Body of pancreas (tissue), 4 donors: ENCODE results near the gene CDT1. TPM values are rescaled to one million over a fixed set of nuclear protein-coding genes. Genes with fewer than 3 reads are reported as not detected.

Experiments used
- ATAC-seq: fragments of 150-250 bp; one replicate; pipeline ENCODE4 v1.9.1; 2016
- DNase-seq, 4 donors: peaks; one replicate each; pipeline ENCODE4 v3.0.0-alpha.2; 2019
- H3K27ac ChIP-seq, 4 donors: fragments of 200-600 bp; sonication (generic); 1 replicate in 3 of 4; 2 replicates in 1 of 4; pipeline versions ENCODE4 v1.5.1 to v1.6.1; 2016 to 2019; ENCODE audit warnings: mild to moderate bottlenecking in 1 of 4, mixed read lengths in 1 of 4, moderate library complexity in 1 of 4
- H3K27me3 ChIP-seq, 2 donors: fragments of 200-600 bp; sonication (generic); one replicate each; pipeline ENCODE4 v1.6.0; 2016; ENCODE audit warnings: mild to moderate bottlenecking in 1 of 2
- H3K36me3 ChIP-seq, 2 donors: fragments of 200-600 bp; sonication (generic); replicated peaks in 1 of 2; 2 replicates each; pipeline ENCODE4 v1.5.1; 2016; ENCODE audit warnings: low read depth in 2 of 2; ENCODE audit not compliant: insufficient read depth in 1 of 2
- H3K4me1 ChIP-seq: fragments of 200-600 bp; sonication (generic); one replicate; pipeline ENCODE4 v1.6.0; 2016
- H3K4me3 ChIP-seq, 2 donors: fragments of 200-600 bp; sonication (generic); 1 replicate in 1 of 2; 2 replicates in 1 of 2; pipeline ENCODE4 v1.5.1; 2016 to 2019
- H3K9me3 ChIP-seq, 3 donors: fragments of 200-600 bp; sonication (generic); 1 replicate in 2 of 3; 2 replicates in 1 of 3; pipeline ENCODE4 v1.5.1; 2016
- CTCF ChIP-seq, 7 experiments: fragments of 450-650 bp in 4 of 7; fragments of 200-600 bp in 3 of 7; sonication (generic) in 3 of 7; IDR thresholded peaks; one replicate each; pipeline ENCODE4 v1.5.1; 2016 to 2019; ENCODE audit warnings: antibody characterized with exemption in 7 of 7
- POLR2A ChIP-seq, 3 donors: fragments of 450-650 bp; IDR thresholded peaks; one replicate each; pipeline ENCODE4 v1.6.1; 2016; ENCODE audit warnings: antibody characterized with exemption in 3 of 3, mild to moderate bottlenecking in 2 of 3
- WGBS, 2 donors: methylation state at CpG; one replicate each; pipeline ENCODE4 v1.1.5; 2017; 5-methylcytosine and 5-hydroxymethylcytosine counted together
- intact Hi-C: fragments of 100-400 bp; cut with DNase I; formaldehyde crosslinking; loops from one replicate; pipeline ENCODE4 v1.15.1; 2023
- total RNA-seq, 2 donors: library from RNA; depleted of rRNA; stranded (reverse); fragments of >200 nt; gene quantifications; one replicate each; pipeline ENCODE4 v1.1.0, GENCODE V29; 2016

The CDT1 gene
- total RNA-seq, 2 donors from 2014 or later: 7.6 TPM; not detected in 1

DNA sequence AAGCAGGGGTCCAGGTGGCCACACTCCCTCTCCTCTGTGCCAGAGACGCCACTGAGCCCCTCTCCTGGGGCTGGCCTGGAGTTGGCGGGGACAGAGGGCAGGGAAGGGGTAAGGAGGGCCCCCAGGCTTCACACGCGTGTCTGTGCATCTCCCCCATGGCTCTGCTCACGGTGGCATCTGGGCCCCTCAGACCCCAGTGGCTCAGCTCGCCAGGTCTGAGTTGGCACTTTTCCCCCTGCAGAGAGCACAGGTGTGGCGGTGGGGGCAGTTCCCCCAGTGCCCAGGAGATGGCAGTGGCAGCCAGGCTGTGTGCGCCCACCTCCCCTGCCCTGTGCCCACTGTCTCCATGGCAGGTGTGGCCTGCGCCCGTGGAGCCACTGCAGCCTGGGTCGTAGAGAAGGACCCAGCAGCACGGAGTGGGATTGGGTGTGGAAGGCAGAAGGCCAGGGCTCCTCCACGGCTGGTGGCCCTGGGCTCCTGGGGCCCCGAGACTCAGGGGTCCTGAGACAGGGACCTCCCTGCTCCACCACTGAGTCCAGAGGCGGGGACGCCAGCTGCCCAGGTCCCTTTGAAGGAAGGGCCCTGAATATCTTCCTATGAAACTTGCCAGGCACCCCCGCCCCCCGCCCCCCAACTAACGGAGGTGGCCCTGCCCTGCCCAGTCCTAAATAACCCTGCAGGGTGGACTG, 12.5 kb downstream of the CDT1 start:
- WGBS, 2 donors: 21% methylated on average over 14 of the region's 19 CpGs; no CpG with 5 or more reads in 1 of the 2 donors
- Histone ChIP-seq H3K9me3 (no peaks in the 10 kb centered on the region), H3K4me1 (peaks cover 20% of the 10 kb centered on the region), H3K27ac (no peak overlapping the region), H3K4me3 (no peak overlapping the region), H3K36me3 (no peaks in the 10 kb centered on the region), H3K27me3 (no peaks in the 10 kb centered on the region)
- peak; percentile 57 to 69 (median 60) for DNase-seq
- no peak for ATAC-seq
- peak; percentile 66 to 83 (median 79) for TF ChIP-seq CTCF (IDR thresholded peaks at IDR 0.05)
- TF ChIP-seq POLR2A (IDR thresholded peaks at IDR 0.05): no peak
- intact Hi-C loops: loop anchor here (10.0 kb wide), 1 partner anchor 399 kb away; the partner anchor contains the start of gene ZNF778

DNA sequence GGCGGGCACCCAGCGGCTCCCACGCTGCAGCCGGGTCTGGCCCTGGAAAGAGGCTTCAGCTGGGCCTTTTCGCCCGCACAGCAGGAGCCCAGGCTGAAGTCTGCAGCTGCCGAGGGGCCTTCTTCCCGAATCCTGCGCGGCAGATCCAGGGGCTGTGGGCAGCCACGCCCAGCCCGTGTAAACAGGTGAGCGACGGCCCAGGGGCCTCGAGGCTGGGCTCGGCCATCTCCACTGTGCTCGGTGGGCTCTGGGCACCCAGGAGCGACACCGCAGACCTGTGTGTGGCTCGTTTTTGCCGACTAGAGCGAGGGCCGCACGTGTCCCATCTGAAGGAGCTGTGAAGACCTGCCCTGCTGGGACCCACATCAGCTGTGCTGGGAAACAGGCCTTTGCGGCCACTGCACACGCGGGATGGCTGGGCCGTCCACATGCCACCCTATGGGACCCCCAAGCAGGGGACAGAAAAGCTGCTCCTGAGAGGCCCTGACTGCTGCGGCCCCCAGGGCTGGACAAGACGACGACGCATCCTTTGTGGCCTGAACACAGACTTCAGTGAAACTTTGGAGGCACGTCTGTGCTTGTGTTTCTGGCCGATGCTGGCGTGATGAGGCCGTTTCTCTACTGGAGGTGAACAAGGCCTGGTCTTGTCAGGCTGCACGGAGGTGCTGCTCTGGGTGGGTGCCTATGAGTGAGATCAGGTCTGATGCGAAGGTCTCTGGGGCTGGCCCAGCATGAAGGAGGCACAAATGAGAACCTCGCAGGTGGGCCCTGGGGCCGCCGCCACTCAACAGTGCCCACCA, 13.3 kb downstream of the CDT1 start:
- Histone ChIP-seq H3K36me3 (peaks cover 0 to under 1% of the 10 kb centered on the region in 2 donors), H3K9me3 (no peaks in the 10 kb centered on the region), H3K4me1 (peaks cover 15% of the 10 kb centered on the region), H3K4me3 (no peak overlapping the region), H3K27me3 (no peaks in the 10 kb centered on the region), H3K27ac (no peak overlapping the region)
- TF ChIP-seq POLR2A (IDR thresholded peaks at IDR 0.05): no peak
- TF ChIP-seq CTCF (IDR thresholded peaks at IDR 0.05): no peak
- WGBS, 2 donors: 75 to 76% methylated on average over 14 to 38 of the region's 41 CpGs
- intact Hi-C loops: loop anchor here (10.0 kb wide), 1 partner anchor 398 kb away; the partner anchor contains the start of gene ZNF778
- no peak for ATAC-seq
- no peak for DNase-seq

- Histone ChIP-seq H3K4me3 (no peak overlapping the region), H3K27ac (no peak overlapping the region), H3K9me3 (no peaks in the 10 kb centered on the region), H3K27me3 (no peaks in the 10 kb centered on the region), H3K36me3 (peaks cover 0 to 4% of the 10 kb centered on the region in 2 donors), H3K4me1 (peaks cover 5% of the 10 kb centered on the region)
- TF ChIP-seq CTCF (IDR thresholded peaks at IDR 0.05) (no peak), POLR2A (IDR thresholded peaks at IDR 0.05) (no peak)
- ATAC-seq: no peak
- 76 to 83% methylated on average over 7 to 40 of the region's 40 CpGs for WGBS, 2 donors
- intact Hi-C loops: loop anchor here (10.0 kb wide), 1 partner anchor 397 kb away; the partner anchor contains the start of gene ZNF778
- DNase-seq: no peak
Observed at GRCh38 chr16:88817785-88818574, 14.4 kb downstream of the CDT1 start.

GRCh38 chr16:88818575-88818874, 14.9 kb downstream of the CDT1 start:
- no peak for ATAC-seq
- WGBS, 2 donors: 86 to 87% methylated on average over 18 of the region's 18 CpGs
- no peaks in the 10 kb centered on the region for H3K27me3 ChIP-seq
- peaks cover 0 to 4% of the 10 kb centered on the region in 2 donors for H3K36me3 ChIP-seq
- H3K27ac ChIP-seq: no peak overlapping the region
- no peak overlapping the region for H3K4me3 ChIP-seq
- no peak for TF ChIP-seq CTCF (IDR thresholded peaks at IDR 0.05)
- DNase-seq: no peak
- intact Hi-C loops: loop anchor here (10.0 kb wide), 1 partner anchor 396 kb away; the partner anchor contains the start of gene ZNF778
- no peaks in the 10 kb centered on the region for H3K4me1 ChIP-seq
- H3K9me3 ChIP-seq: no peaks in the 10 kb centered on the region
